ENCODE results near the gene TIMM17B.

The TIMM17B gene

GRCh38 chrX:48918643-48919340 is 21.2 kb upstream of the TIMM17B start, which contains the start of gene PIM2:
TSS of gene PIM2 (minus strand) at chrX:48919024. CDS start at chrX:48918834, 190 bp downstream.
- peak; percentile 81 for DNase-seq (ENCODE audit: low read depth)
- H3K4me3 ChIP-seq (ENCODE audit: low read length) = peak within 1 kb of the TSS; percentile 61
- no peak for TF ChIP-seq CTCF (conservative IDR thresholded peaks at IDR 0.05; ENCODE audit: low read depth, low read length)

GRCh38 chrX:48918301-48918642 is 20.7 kb upstream of the TIMM17B start:
- peak overlapping the region; percentile 61 for H3K4me3 ChIP-seq (ENCODE audit: low read length)
- DNase-seq (ENCODE audit: low read depth) = no peak
- no peak for TF ChIP-seq CTCF (conservative IDR thresholded peaks at IDR 0.05; ENCODE audit: low read depth, low read length)

GRCh38 chrX:48917139-48918001 is 19.8 kb upstream of the TIMM17B start:
- DNase-seq (ENCODE audit: low read depth) = peak; percentile 48
- peak; percentile 89 for TF ChIP-seq CTCF (conservative IDR thresholded peaks at IDR 0.05; ENCODE audit: low read depth, low read length)
- peak overlapping the region; percentile 61 for H3K4me3 ChIP-seq (ENCODE audit: low read length)

GRCh38 chrX:48914593-48915493 is 17.3 kb upstream of the TIMM17B start:
- no peak for DNase-seq (ENCODE audit: low read depth)
- H3K4me3 ChIP-seq (ENCODE audit: low read length) = no peak overlapping the region
- no peak for TF ChIP-seq CTCF (conservative IDR thresholded peaks at IDR 0.05; ENCODE audit: low read depth, low read length)

GRCh38 chrX:48913605-48914366 is 16.2 kb upstream of the TIMM17B start:
- no peak for TF ChIP-seq CTCF (conservative IDR thresholded peaks at IDR 0.05; ENCODE audit: low read depth, low read length)
- no peak for DNase-seq (ENCODE audit: low read depth)
- H3K4me3 ChIP-seq (ENCODE audit: low read length) = no peak overlapping the region

Measured in retinal pigment epithelial cell (primary cell).